ENCODE data around the gene CPPED1.

The CPPED1 gene

DNA sequence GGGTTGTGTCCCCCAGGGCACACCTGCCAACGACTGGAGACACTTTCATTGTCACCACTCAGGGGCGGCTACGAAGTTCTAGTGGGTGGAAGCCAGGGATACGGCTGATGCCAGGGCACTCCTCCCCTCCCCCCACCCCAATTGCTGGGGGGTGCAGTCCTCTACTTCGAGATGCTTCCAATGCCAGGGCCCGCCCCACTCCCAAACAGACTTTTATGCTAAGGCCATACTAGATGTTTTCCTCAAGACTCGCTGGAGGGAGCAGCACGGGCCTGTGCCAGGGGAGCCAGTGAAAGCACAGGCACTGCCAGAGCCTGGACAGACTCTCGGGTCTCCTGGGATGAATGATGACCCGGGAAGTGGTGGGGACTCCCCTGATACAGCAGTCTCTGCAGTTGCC, 178.0 kb downstream of the CPPED1 start:
- Histone ChIP-seq H3K79me2 (ENCODE audit: control insufficient read depth, insufficient read depth, low read length, unreplicated experiment) (no peaks in the 10 kb centered on the region), H3K4me3 (ENCODE audit: low read depth, low read length) (no peak overlapping the region), H3K27me3 (ENCODE audit: insufficient read depth, low read length) (peaks cover 12% of the 10 kb centered on the region), H2AFZ (ENCODE audit: low read length, unreplicated experiment) (no peak overlapping the region), H3K4me1 (ENCODE audit: control insufficient read depth, insufficient read depth, low read length, unreplicated experiment) (no peaks in the 10 kb centered on the region), H3K27ac (ENCODE audit: low read depth, low read length) (no peak overlapping the region), H3K36me3 (ENCODE audit: insufficient read depth, low read length) (no peaks in the 10 kb centered on the region)

DNA sequence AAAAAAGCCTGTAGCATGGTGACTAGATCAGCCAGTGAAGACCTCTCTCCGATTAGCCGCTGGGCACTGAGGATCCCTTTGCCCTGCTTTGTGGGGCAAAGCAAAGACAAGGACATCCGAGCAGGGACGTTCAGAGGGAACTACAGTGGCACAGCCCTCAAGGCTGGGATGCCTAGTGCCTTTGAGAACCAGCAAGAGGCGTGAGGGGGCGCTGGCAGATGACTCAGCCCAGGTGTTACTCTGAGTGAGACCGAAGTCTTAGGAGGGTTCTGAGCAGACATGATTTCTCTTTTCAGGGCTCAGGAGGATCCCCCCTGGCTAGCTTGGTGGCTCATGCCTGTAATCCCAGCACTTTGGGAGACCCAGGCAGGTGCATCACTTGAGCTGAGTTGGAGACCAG, 178.6 kb downstream of the CPPED1 start:
- H3K4me3 ChIP-seq (ENCODE audit: low read depth, low read length): no peak overlapping the region
- no peak overlapping the region for H2AFZ ChIP-seq (ENCODE audit: low read length, unreplicated experiment)
- no peaks in the 10 kb centered on the region for H3K4me1 ChIP-seq (ENCODE audit: control insufficient read depth, insufficient read depth, low read length, unreplicated experiment)
- peaks cover 12% of the 10 kb centered on the region for H3K27me3 ChIP-seq (ENCODE audit: insufficient read depth, low read length)
- no peak overlapping the region for H3K27ac ChIP-seq (ENCODE audit: low read depth, low read length)
- H3K36me3 ChIP-seq (ENCODE audit: insufficient read depth, low read length): no peaks in the 10 kb centered on the region
- no peaks in the 10 kb centered on the region for H3K79me2 ChIP-seq (ENCODE audit: control insufficient read depth, insufficient read depth, low read length, unreplicated experiment)

DNA sequence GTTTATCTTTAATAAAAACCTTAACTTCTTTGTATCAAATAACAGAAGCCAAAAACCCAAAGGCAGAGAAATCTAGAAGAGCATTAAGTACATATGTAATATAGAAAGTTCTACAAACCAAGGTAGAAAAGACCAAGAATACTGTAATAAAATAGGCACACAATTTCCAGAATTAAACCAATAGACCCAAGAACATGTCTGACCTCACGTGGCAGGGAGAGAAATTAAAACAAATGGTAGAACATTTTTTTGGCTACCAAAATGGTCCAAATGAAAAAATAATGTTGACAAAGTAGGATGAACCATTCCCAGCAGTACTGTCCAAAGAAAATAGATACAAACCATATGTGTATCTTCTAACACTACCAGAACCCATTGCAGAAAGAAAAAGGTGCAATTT, 183.5 kb downstream of the CPPED1 start:
- Histone ChIP-seq H3K4me1 (ENCODE audit: control insufficient read depth, insufficient read depth, low read length, unreplicated experiment) (no peaks in the 10 kb centered on the region), H3K36me3 (ENCODE audit: insufficient read depth, low read length) (no peaks in the 10 kb centered on the region), H3K27me3 (ENCODE audit: insufficient read depth, low read length) (peaks cover 9% of the 10 kb centered on the region), H3K27ac (ENCODE audit: low read depth, low read length) (no peak overlapping the region), H2AFZ (ENCODE audit: low read length, unreplicated experiment) (no peak overlapping the region), H3K79me2 (ENCODE audit: control insufficient read depth, insufficient read depth, low read length, unreplicated experiment) (no peaks in the 10 kb centered on the region), H3K4me3 (ENCODE audit: low read depth, low read length) (no peak overlapping the region)

DNA sequence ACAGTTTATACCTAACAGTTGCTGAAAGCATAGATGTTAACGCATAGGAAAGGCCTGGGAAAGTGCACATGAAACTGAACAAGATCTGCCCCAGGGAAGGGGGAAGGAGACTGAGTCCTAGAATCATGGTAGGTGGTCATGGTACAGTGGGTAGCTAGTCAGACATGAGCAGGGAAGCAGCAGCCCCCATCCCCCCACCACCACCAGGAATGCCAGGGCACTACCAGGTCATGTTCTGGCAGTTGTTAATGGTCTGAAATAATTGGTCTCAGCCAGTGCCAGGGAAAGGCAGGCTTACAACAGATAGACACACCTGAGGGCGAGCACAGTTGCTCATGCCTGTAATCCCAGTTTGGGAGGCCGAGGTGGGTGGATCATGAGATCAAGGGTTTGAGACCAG, 185.2 kb downstream of the CPPED1 start:
- Histone ChIP-seq H2AFZ (ENCODE audit: low read length, unreplicated experiment) (no peak overlapping the region), H3K4me1 (ENCODE audit: control insufficient read depth, insufficient read depth, low read length, unreplicated experiment) (no peaks in the 10 kb centered on the region), H3K27me3 (ENCODE audit: insufficient read depth, low read length) (no peaks in the 10 kb centered on the region; the same call in 1 of the 2 replicates), H3K79me2 (ENCODE audit: control insufficient read depth, insufficient read depth, low read length, unreplicated experiment) (no peaks in the 10 kb centered on the region), H3K4me3 (ENCODE audit: low read depth, low read length) (no peak overlapping the region), H3K36me3 (ENCODE audit: insufficient read depth, low read length) (no peaks in the 10 kb centered on the region), H3K27ac (ENCODE audit: low read depth, low read length) (no peak overlapping the region)

DNA sequence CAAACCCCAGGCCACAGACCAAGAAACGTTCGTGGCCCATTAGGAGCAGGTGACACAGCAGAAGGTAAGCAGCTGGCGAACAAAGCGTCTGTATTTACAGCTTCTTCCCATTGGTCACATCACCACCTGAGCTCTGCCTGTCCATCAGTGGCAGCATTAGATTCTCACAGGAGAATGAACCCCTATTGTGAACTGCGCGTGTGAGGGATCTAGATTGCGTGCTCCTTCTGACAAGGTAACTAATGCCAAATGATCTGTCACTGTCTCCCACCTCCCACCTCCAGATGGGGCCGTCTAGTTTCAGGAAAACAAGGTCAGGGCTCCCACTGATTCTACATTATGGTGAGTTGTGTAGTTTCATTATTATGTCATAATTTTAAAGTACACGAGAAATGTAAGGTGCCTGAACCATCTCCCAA, 186.3 kb downstream of the CPPED1 start:
- Histone ChIP-seq H3K4me1 (ENCODE audit: control insufficient read depth, insufficient read depth, low read length, unreplicated experiment) (peaks cover 4% of the 10 kb centered on the region), H3K27me3 (ENCODE audit: insufficient read depth, low read length) (peaks cover 4% of the 10 kb centered on the region; the same call in 1 of the 2 replicates), H3K79me2 (ENCODE audit: control insufficient read depth, insufficient read depth, low read length, unreplicated experiment) (no peaks in the 10 kb centered on the region), H3K27ac (ENCODE audit: low read depth, low read length) (no peak overlapping the region), H3K4me3 (ENCODE audit: low read depth, low read length) (no peak overlapping the region), H2AFZ (ENCODE audit: low read length, unreplicated experiment) (no peak overlapping the region), H3K36me3 (ENCODE audit: insufficient read depth, low read length) (no peaks in the 10 kb centered on the region)

DNA sequence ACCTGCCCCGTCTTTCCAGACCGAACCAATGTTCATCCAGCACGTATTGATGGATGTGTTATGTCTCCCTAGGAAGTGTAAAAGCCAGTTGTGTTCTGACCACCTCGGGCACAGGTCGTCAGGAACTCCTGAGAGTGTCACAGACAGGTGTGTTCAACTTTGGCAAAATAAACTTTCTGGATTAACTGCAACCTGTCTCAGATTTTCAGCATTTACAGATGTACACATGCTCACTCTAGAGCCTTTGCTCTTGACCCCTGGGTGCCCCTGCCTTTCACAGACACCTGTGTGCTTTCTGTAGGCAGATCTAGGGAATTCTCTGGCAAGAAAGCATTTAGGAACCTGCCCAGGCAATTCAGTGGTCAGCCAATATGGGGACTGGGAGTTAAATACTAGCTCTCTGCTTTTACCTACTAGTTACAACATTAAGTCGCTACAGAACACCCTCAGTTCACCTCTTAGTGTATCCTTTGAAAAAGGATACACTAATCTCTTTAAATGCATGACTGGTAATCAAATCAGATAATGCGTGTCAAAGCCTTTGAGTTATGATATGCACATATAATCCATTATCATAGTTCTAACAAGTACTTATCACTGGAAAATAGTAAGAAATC, 188.9 kb downstream of the CPPED1 start:
- peaks cover 4% of the 10 kb centered on the region for H3K4me1 ChIP-seq (ENCODE audit: control insufficient read depth, insufficient read depth, low read length, unreplicated experiment)
- peaks cover 20% of the 10 kb centered on the region for H3K27me3 ChIP-seq (ENCODE audit: insufficient read depth, low read length)
- no peaks in the 10 kb centered on the region for H3K79me2 ChIP-seq (ENCODE audit: control insufficient read depth, insufficient read depth, low read length, unreplicated experiment)
- H3K4me3 ChIP-seq (ENCODE audit: low read depth, low read length): no peak overlapping the region
- no peak overlapping the region for H3K27ac ChIP-seq (ENCODE audit: low read depth, low read length)
- no peak overlapping the region for H2AFZ ChIP-seq (ENCODE audit: low read length, unreplicated experiment)
- no peaks in the 10 kb centered on the region for H3K36me3 ChIP-seq (ENCODE audit: insufficient read depth, low read length)

DNA sequence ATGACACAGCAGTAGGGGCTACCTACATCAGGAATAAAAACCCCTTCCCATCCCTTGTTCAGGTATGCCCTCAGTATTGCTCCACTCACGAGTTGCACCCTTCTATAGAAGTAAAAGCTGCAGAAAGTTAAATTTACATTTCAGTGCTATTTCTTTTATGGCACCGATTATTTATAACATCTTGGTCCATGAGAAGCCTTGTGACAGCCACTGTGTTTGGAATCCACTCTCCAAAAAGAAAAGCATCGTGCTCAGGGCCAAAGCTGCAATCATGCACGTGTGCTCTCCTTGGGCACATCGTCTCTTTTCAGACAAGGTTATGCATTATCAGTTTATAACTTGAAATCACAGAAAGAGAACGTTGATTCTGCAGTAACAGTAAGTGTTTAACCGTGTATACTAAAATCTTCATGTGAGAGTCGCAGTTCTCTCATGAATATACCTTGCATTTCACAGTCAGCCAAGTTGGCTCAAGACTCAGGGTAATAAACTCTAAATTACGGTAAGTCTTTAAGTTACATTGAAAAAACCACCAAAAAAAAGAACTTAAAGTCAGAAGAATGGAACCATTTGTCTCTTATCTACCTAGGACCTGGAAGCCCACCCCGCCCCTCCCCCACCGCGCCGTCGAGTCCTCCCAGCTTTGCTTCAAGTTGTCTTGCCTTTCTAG, 189.6 kb downstream of the CPPED1 start:
- Histone ChIP-seq H3K27me3 (ENCODE audit: insufficient read depth, low read length) (peaks cover 21% of the 10 kb centered on the region), H3K36me3 (ENCODE audit: insufficient read depth, low read length) (no peaks in the 10 kb centered on the region), H3K4me3 (ENCODE audit: low read depth, low read length) (no peak overlapping the region), H3K4me1 (ENCODE audit: control insufficient read depth, insufficient read depth, low read length, unreplicated experiment) (peaks cover 4% of the 10 kb centered on the region), H3K79me2 (ENCODE audit: control insufficient read depth, insufficient read depth, low read length, unreplicated experiment) (no peaks in the 10 kb centered on the region), H2AFZ (ENCODE audit: low read length, unreplicated experiment) (no peak overlapping the region), H3K27ac (ENCODE audit: low read depth, low read length) (no peak overlapping the region)

DNA sequence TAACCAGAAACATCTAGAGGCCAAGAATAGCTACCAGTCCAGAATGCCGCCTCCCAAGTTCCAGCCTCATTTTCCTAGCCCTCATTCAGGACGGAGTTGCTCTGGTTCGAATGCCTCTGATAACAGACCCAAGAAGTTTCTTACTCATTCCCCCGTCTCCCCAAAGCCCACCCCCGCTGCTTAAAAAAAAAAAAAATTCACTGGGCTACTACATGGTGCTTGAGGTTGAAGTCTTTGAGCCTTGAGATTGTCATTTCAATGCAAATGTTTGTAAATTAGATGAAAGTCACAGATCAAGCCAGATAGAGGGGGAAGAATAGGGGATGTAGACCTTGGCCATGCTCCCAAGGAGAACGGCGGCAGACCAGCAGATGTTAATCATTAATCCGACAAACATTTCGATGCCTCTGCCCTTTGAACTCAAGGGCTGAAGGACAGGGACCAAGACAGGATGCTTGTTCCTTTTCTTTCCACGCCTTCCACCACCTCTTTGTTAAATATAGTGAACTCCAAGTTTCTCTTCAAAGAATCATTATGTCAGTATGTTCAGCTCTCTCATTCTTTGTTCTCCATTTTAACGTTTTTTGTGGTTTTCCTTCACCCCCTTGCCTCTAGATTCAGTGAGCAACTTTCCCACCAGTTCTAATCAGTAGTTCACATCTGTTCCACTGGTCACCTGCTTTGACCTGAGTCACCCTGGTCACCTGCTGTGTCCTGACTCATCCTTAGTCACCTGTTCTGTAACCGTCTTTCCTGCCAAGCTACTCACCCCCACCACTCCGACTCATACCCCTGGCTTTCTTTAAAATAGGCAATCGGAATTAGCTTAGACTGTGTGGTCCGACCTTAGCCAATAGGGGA, 190.3 kb downstream of the CPPED1 start:
- Histone ChIP-seq H3K27ac (ENCODE audit: low read depth, low read length) (no peak overlapping the region), H2AFZ (ENCODE audit: low read length, unreplicated experiment) (no peak overlapping the region)

DNA sequence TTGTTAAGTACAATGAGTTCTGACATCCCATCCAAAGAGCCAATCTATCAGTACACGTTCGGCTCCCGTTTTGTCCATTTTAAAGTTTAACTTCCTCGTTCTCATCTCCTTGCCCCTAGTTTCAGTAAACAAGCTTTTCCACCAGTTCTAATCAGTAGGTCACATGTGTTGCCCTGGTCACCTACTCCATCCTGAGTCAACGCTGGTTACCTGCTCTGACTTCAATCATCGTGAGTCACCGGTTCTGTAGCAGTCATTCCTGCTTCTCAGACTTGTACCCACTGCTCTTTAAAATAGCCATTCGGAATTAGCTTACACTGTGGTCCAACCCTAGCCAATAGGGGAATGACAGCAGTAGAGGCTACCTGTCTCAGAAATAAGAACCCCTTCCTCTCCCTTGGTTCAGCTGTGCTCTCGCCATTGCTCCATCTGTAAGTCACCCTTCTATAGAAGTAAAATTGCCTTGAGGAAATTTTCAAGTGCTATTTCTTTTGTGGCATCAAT, 191.0 kb downstream of the CPPED1 start:
- H2AFZ ChIP-seq (ENCODE audit: low read length, unreplicated experiment): no peak overlapping the region
- peaks cover 4% of the 10 kb centered on the region for H3K4me1 ChIP-seq (ENCODE audit: control insufficient read depth, insufficient read depth, low read length, unreplicated experiment)
- H3K27ac ChIP-seq (ENCODE audit: low read depth, low read length): no peak overlapping the region

More for the DNA sequence above, 190.3 kb downstream of the CPPED1 start:
- Histone ChIP-seq H3K4me3 (ENCODE audit: low read depth, low read length) (no peak overlapping the region), H3K27me3 (ENCODE audit: insufficient read depth, low read length) (peaks cover 21% of the 10 kb centered on the region), H3K36me3 (ENCODE audit: insufficient read depth, low read length) (no peaks in the 10 kb centered on the region), H3K79me2 (ENCODE audit: control insufficient read depth, insufficient read depth, low read length, unreplicated experiment) (no peaks in the 10 kb centered on the region), H3K4me1 (ENCODE audit: control insufficient read depth, insufficient read depth, low read length, unreplicated experiment) (peaks cover 4% of the 10 kb centered on the region)

DNA sequence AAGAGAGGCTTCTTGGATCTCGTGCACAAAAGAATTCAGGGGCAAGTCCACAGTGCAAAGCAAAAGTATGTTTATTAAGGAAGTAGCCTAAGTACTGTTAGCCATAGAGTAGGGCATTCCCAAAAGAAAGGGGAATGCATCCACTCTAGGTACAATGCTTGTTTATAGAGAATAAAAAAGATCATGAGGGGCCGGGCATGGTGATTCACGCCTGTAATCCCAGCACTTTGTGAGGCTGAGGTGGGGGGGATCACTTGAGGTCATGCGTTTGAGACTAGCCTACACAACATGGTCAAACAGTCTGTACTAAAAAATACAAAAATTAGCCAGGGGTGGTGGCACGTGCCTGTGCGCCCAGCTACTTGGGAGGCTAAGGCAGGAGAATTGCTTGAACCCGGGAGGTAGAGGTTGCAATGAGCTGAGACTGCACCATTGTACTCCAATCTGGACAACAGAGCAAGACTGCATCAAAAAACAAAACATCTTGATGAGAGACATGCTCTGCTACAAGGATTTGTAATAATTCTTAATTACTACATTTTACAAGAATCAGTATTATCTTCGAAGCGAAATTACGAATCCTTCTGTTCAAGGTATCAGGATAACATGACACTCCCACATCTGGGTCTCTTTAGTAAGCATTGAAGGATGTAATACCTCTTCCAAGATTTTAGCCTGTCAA, 191.6 kb downstream of the CPPED1 start:
- Histone ChIP-seq H3K4me1 (ENCODE audit: control insufficient read depth, insufficient read depth, low read length, unreplicated experiment) (peaks cover 4% of the 10 kb centered on the region), H3K36me3 (ENCODE audit: insufficient read depth, low read length) (no peaks in the 10 kb centered on the region), H3K27me3 (ENCODE audit: insufficient read depth, low read length) (peaks cover 21% of the 10 kb centered on the region), H3K4me3 (ENCODE audit: low read depth, low read length) (no peak overlapping the region), H3K79me2 (ENCODE audit: control insufficient read depth, insufficient read depth, low read length, unreplicated experiment) (no peaks in the 10 kb centered on the region), H3K27ac (ENCODE audit: low read depth, low read length) (no peak overlapping the region), H2AFZ (ENCODE audit: low read length, unreplicated experiment) (no peak overlapping the region)

More for the DNA sequence above, 191.0 kb downstream of the CPPED1 start:
- Histone ChIP-seq H3K27me3 (ENCODE audit: insufficient read depth, low read length) (peaks cover 21% of the 10 kb centered on the region), H3K79me2 (ENCODE audit: control insufficient read depth, insufficient read depth, low read length, unreplicated experiment) (no peaks in the 10 kb centered on the region), H3K36me3 (ENCODE audit: insufficient read depth, low read length) (no peaks in the 10 kb centered on the region), H3K4me3 (ENCODE audit: low read depth, low read length) (no peak overlapping the region)
